RWPE1 (cell line): ENCODE results near the gene ITGB8.

Experiments
- CTCF ChIA-PET: fragments of 350-600 bp; sonication (Branson Sonifier 250); formaldehyde crosslinking; extraction: SDS; loops from one replicate; lab custom pipeline; 2021; lab: Yijun Ruan, JAX
- POLR2A ChIA-PET: fragments of 400-600 bp; formaldehyde crosslinking; extraction: SDS; loops from one replicate; lab custom pipeline; 2020; ENCODE audit warnings: antibody characterized with exemption; ENCODE audit not compliant: low non-redundant PET; lab: Yijun Ruan, JAX
- DNase-seq: peaks from one replicate; pipeline ENCODE4 v3.0.0; 2012; ENCODE audit warnings: low spot score
- H3K27ac ChIP-seq: fragments of 450-650 bp; 2 replicates; pipeline ENCODE4 v1.5.1; 2017
- CTCF ChIP-seq: fragments of 450-650 bp; conservative IDR thresholded peaks from 2 replicates; pipeline ENCODE4 v1.5.1; 2017; ENCODE audit warnings: low read depth, mild to moderate bottlenecking

Gene ITGB8

GRCh38 chr7:20430664-20431063 lies 100.0 kb downstream of the ITGB8 start:
- CTCF ChIA-PET, result interaction anchor here (0.6 kb wide), 1 partner anchor 791 kb away, joined by 3 read pairs; no protein-coding TSS in a partner anchor
- no peak overlapping the region for H3K27ac ChIP-seq
- DNase-seq, result no peak
- POLR2A ChIA-PET, result no interaction called here
- no peak for TF ChIP-seq CTCF

- no peak for DNase-seq
- no peak overlapping the region for H3K27ac ChIP-seq
- POLR2A ChIA-PET, result no interaction called here
- TF ChIP-seq CTCF, result no peak
- CTCF ChIA-PET, result interaction anchor here (1.0 kb wide), 1 partner anchor 341 kb away, joined by 6 read pairs; no protein-coding TSS in a partner anchor
Measured at GRCh38 chr7:20431146-20431545, 100.4 kb downstream of the ITGB8 start.

DNA sequence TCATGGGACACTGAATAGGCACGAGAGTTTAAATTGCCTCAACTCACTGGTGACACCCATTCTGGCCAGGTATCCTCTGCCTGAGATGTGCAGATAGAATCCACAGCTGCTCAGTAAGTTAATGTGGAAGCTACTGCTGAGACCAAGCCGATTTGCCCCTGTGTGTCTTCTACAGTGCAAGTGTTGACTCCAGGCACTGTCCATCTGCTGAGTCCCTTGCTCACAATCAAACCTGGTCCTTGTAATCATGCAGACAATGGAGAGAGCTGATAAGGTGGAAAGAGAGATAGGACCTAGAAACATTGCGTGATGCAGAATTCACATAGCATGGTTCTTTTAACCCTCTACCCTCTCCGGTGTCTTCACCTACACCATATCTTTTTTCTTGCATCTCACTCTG lies 101.4 kb downstream of the ITGB8 start:
- TF ChIP-seq CTCF, result no peak
- no peak for DNase-seq
- CTCF ChIA-PET, result interaction anchor here (1.0 kb wide), 1 partner anchor 342 kb away, joined by 6 read pairs; no protein-coding TSS in a partner anchor
- no peak overlapping the region for H3K27ac ChIP-seq
- POLR2A ChIA-PET, result no interaction called here

DNA sequence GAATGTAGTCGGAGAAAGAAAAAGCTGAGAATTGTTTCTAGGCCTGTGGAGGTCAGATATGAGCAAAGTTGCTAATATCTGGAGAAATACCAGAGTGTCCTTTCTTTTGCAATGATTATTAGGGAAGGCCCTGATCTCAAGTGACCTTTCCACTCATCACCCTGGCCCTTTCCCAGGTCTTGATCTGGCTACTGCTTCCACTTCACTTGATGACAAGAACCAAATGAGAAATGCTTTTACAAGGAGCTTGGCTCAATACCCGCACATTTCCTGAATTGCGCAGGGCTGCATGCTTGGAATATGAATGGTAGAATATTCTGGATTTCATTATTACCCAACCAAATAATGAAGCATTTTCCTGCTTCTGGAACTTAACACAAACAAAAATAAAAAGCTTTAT lies 104.6 kb downstream of the ITGB8 start:
- no peak for TF ChIP-seq CTCF
- ChIA-PET POLR2A (no interaction called here), CTCF (interaction anchor here (0.6 kb wide), 1 partner anchor 681 kb away, joined by 3 read pairs; no protein-coding TSS in a partner anchor)
- no peak overlapping the region for H3K27ac ChIP-seq
- DNase-seq, result no peak

DNA sequence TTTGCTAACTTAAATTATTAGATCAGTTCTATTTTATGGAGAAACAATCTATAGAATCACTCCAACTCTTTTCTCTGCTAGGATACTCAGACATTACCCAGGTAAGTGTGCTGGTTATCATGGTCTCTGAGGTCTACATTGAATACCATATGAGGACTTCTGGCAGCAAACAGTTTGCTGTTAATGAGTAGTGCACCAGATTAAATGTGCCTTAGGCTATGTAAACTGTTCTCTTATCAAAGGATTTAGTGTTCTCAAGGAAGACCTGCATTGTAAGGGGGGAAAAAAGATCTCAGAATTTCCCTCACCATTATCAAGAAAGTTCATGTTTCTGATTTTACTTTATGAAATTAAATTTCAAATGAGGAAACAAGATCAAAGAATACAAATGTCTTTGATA lies 107.5 kb downstream of the ITGB8 start:
- ChIA-PET CTCF (no interaction called here), POLR2A (no interaction called here)
- no peak for TF ChIP-seq CTCF
- no peak for DNase-seq
- no peak overlapping the region for H3K27ac ChIP-seq

GRCh38 chr7:20438694-20439376 lies 108.1 kb downstream of the ITGB8 start:
- CTCF ChIA-PET, result no interaction called here
- DNase-seq, result no peak
- no peak for TF ChIP-seq CTCF

More at GRCh38 chr7:20438694-20439376, 108.1 kb downstream of the ITGB8 start:
- POLR2A ChIA-PET, result no interaction called here
- no peak overlapping the region for H3K27ac ChIP-seq
